ENCODE results near the gene FAM151B.
"Not testable (repeated sequence)": the region's sequence is repeated elsewhere in the genome, so short reads cannot be mapped to it uniquely, and the experiment has no call there.

The FAM151B gene

GRCh38 chr5:80579050-80579449 lies 91.2 kb downstream of the FAM151B start:
- H3K4me3 ChIP-seq (ENCODE audit: low read depth, low read length), result no peak overlapping the region
- in situ Hi-C loops (cut with HindIII; ENCODE audit: low sequenced_read_pairs), result no loop called here
- no peak for TF ChIP-seq CTCF (IDR thresholded peaks at IDR 0.05; ENCODE audit: low read depth, low read length, missing control alignments)
- DNase-seq (ENCODE audit: low read depth), result no peak

GRCh38 chr5:80580291-80580690 lies 92.4 kb downstream of the FAM151B start:
- H3K4me3 ChIP-seq (ENCODE audit: low read depth, low read length); in situ Hi-C loops (cut with HindIII; ENCODE audit: low sequenced_read_pairs); DNase-seq (ENCODE audit: low read depth): not testable (repeated sequence)

- no peak overlapping the region for H3K4me3 ChIP-seq (ENCODE audit: low read depth, low read length)
- no peak for TF ChIP-seq CTCF (IDR thresholded peaks at IDR 0.05; ENCODE audit: low read depth, low read length, missing control alignments)
- DNase-seq (ENCODE audit: low read depth), result no peak
- in situ Hi-C loops (cut with HindIII; ENCODE audit: low sequenced_read_pairs), result no loop called here
These were observed 96.9 kb downstream of the FAM151B start for GRCh38 chr5:80584770-80585169.

GRCh38 chr5:80588858-80589540 lies 101.1 kb downstream of the FAM151B start:
- in situ Hi-C loops (cut with HindIII; ENCODE audit: low sequenced_read_pairs), result no loop called here
- no peak overlapping the region for H3K4me3 ChIP-seq (ENCODE audit: low read depth, low read length)
- DNase-seq (ENCODE audit: low read depth), result no peak
- TF ChIP-seq CTCF (IDR thresholded peaks at IDR 0.05; ENCODE audit: low read depth, low read length, missing control alignments), result no peak

GRCh38 chr5:80590766-80591165 lies 102.9 kb downstream of the FAM151B start:
- DNase-seq (ENCODE audit: low read depth), result no peak
- in situ Hi-C loops (cut with HindIII; ENCODE audit: low sequenced_read_pairs), result no loop called here
- no peak for TF ChIP-seq CTCF (IDR thresholded peaks at IDR 0.05; ENCODE audit: low read depth, low read length, missing control alignments)
- H3K4me3 ChIP-seq (ENCODE audit: low read depth, low read length), result no peak overlapping the region

- peak; percentile 19 for DNase-seq (ENCODE audit: low read depth)
- no peak for TF ChIP-seq CTCF (IDR thresholded peaks at IDR 0.05; ENCODE audit: low read depth, low read length, missing control alignments)
- H3K4me3 ChIP-seq (ENCODE audit: low read depth, low read length), result no peak overlapping the region
- in situ Hi-C loops (cut with HindIII; ENCODE audit: low sequenced_read_pairs), result no loop called here
These were observed 103.5 kb downstream of the FAM151B start for GRCh38 chr5:80591352-80591751.

GRCh38 chr5:80592105-80592504 lies 104.2 kb downstream of the FAM151B start:
- TF ChIP-seq CTCF (IDR thresholded peaks at IDR 0.05; ENCODE audit: low read depth, low read length, missing control alignments), result no peak
- no peak for DNase-seq (ENCODE audit: low read depth)
- no peak overlapping the region for H3K4me3 ChIP-seq (ENCODE audit: low read depth, low read length)
- in situ Hi-C loops (cut with HindIII; ENCODE audit: low sequenced_read_pairs), result no loop called here

All from astrocyte of the cerebellum (primary cell).